Measurements from ENCODE around the gene ST7L. TPM values are rescaled to one million over a fixed set of nuclear protein-coding genes. Genes with fewer than 3 reads are reported as not detected.

The ST7L gene
- total RNA-seq, 1 experiment from 2014 or later = 13.6 TPM

- no peaks in the 10 kb centered on the region for H3K9me3 Mint-ChIP-seq (ENCODE audit: unreplicated experiment)
Measured at GRCh38 chr1:112605633-112606327, 13.2 kb downstream of the ST7L start.

GRCh38 chr1:112603541-112603940, 15.4 kb downstream of the ST7L start:
- peaks cover 12% of the 10 kb centered on the region for H3K36me3 Mint-ChIP-seq (ENCODE audit: insufficient read depth, unreplicated experiment)
- no peaks in the 10 kb centered on the region for H3K36me3 ChIP-seq (ENCODE audit: control insufficient read depth, insufficient read depth, low read length)

More at GRCh38 chr1:112605633-112606327, 13.2 kb downstream of the ST7L start:
- no peak for DNase-seq
- intact Hi-C loops (cut with micrococcal nuclease; ENCODE audit: unreplicated experiment) = no loop called here
- no peaks in the 10 kb centered on the region for H3K27me3 Mint-ChIP-seq (ENCODE audit: insufficient read depth, unreplicated experiment)
- Histone ChIP-seq H3K36me3 (ENCODE audit: control insufficient read depth, insufficient read depth, low read length) (no peaks in the 10 kb centered on the region), H3K4me3 (ENCODE audit: low read depth, low read length) (no peak overlapping the region), H3K4me1 (no peaks in the 10 kb centered on the region), H3K27me3 (replicated peaks; ENCODE audit: control insufficient read depth, insufficient read depth, low read length) (no peaks in the 10 kb centered on the region), H3K9me3 (no peaks in the 10 kb centered on the region)
- H3K27ac Mint-ChIP-seq (ENCODE audit: unreplicated experiment) = no peak overlapping the region
- H3K36me3 Mint-ChIP-seq (ENCODE audit: insufficient read depth, unreplicated experiment) = peaks cover 29% of the 10 kb centered on the region
- POLR2A ChIA-PET = no interaction called here
- no peak overlapping the region for H3K4me3 Mint-ChIP-seq (ENCODE audit: unreplicated experiment)
- TF ChIP-seq, protein P1, sequence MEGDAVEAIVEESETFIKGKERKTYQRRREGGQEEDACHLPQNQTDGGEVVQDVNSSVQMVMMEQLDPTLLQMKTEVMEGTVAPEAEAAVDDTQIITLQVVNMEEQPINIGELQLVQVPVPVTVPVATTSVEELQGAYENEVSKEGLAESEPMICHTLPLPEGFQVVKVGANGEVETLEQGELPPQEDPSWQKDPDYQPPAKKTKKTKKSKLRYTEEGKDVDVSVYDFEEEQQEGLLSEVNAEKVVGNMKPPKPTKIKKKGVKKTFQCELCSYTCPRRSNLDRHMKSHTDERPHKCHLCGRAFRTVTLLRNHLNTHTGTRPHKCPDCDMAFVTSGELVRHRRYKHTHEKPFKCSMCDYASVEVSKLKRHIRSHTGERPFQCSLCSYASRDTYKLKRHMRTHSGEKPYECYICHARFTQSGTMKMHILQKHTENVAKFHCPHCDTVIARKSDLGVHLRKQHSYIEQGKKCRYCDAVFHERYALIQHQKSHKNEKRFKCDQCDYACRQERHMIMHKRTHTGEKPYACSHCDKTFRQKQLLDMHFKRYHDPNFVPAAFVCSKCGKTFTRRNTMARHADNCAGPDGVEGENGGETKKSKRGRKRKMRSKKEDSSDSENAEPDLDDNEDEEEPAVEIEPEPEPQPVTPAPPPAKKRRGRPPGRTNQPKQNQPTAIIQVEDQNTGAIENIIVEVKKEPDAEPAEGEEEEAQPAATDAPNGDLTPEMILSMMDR (IDR thresholded peaks at IDR 0.05; ENCODE audit: insufficient read depth in 1 of 2, low read depth in 1 of 2, low read length in 1 of 2, severe bottlenecking in 1 of 2, unreplicated experiment in 1 of 2) = no peak
- BruUV-seq (replicated peaks) = no TSS peak
- CTCF ChIA-PET = no interaction called here
- no peaks in the 10 kb centered on the region for H3K4me1 Mint-ChIP-seq (ENCODE audit: low read depth, unreplicated experiment)

GRCh38 chr1:112603012-112603411, 15.9 kb downstream of the ST7L start:
- H3K27ac Mint-ChIP-seq (ENCODE audit: unreplicated experiment) = no peak overlapping the region

More at GRCh38 chr1:112603541-112603940, 15.4 kb downstream of the ST7L start:
- POLR2A ChIA-PET = no interaction called here
- no peak overlapping the region for H3K4me3 ChIP-seq (ENCODE audit: low read depth, low read length)
- Mint-ChIP-seq H3K27ac (ENCODE audit: unreplicated experiment) (no peak overlapping the region), H3K27me3 (ENCODE audit: insufficient read depth, unreplicated experiment) (no peaks in the 10 kb centered on the region), H3K4me3 (ENCODE audit: unreplicated experiment) (no peak overlapping the region), H3K9me3 (ENCODE audit: unreplicated experiment) (no peaks in the 10 kb centered on the region), H3K4me1 (ENCODE audit: low read depth, unreplicated experiment) (no peaks in the 10 kb centered on the region)
- H3K9me3 ChIP-seq = no peaks in the 10 kb centered on the region
- H3K27me3 ChIP-seq (replicated peaks; ENCODE audit: control insufficient read depth, insufficient read depth, low read length) = no peaks in the 10 kb centered on the region
- H3K4me1 ChIP-seq = no peaks in the 10 kb centered on the region
- TF ChIP-seq, protein P1 (IDR thresholded peaks at IDR 0.05; ENCODE audit: insufficient read depth in 1 of 2, low read depth in 1 of 2, low read length in 1 of 2, severe bottlenecking in 1 of 2, unreplicated experiment in 1 of 2) = no peak
- BruUV-seq (replicated peaks) = no TSS peak
- intact Hi-C loops (cut with micrococcal nuclease; ENCODE audit: unreplicated experiment) = no loop called here
- DNase-seq = no peak
- CTCF ChIA-PET = no interaction called here

More at GRCh38 chr1:112603012-112603411, 15.9 kb downstream of the ST7L start:
- CTCF ChIA-PET = no interaction called here
- BruUV-seq (replicated peaks) = no TSS peak
- Histone ChIP-seq H3K9me3 (no peaks in the 10 kb centered on the region), H3K36me3 (ENCODE audit: control insufficient read depth, insufficient read depth, low read length) (no peaks in the 10 kb centered on the region), H3K4me3 (ENCODE audit: low read depth, low read length) (no peak overlapping the region), H3K4me1 (no peaks in the 10 kb centered on the region), H3K27me3 (replicated peaks; ENCODE audit: control insufficient read depth, insufficient read depth, low read length) (no peaks in the 10 kb centered on the region)
- no peaks in the 10 kb centered on the region for H3K27me3 Mint-ChIP-seq (ENCODE audit: insufficient read depth, unreplicated experiment)
- peaks cover 12% of the 10 kb centered on the region for H3K36me3 Mint-ChIP-seq (ENCODE audit: insufficient read depth, unreplicated experiment)
- TF ChIP-seq, protein P1 (IDR thresholded peaks at IDR 0.05; ENCODE audit: insufficient read depth in 1 of 2, low read depth in 1 of 2, low read length in 1 of 2, severe bottlenecking in 1 of 2, unreplicated experiment in 1 of 2) = no peak
- H3K4me3 Mint-ChIP-seq (ENCODE audit: unreplicated experiment) = no peak overlapping the region
- no peak for DNase-seq
- no peaks in the 10 kb centered on the region for H3K9me3 Mint-ChIP-seq (ENCODE audit: unreplicated experiment)
- POLR2A ChIA-PET = no interaction called here
- no peaks in the 10 kb centered on the region for H3K4me1 Mint-ChIP-seq (ENCODE audit: low read depth, unreplicated experiment)
- intact Hi-C loops (cut with micrococcal nuclease; ENCODE audit: unreplicated experiment) = no loop called here

All from Caco-2 (cell line).